Testis (tissue), 2 donors: ENCODE measurements around the gene HDAC1.

ENCODE experiments used
- CTCF ChIP-seq, 3 experiments: fragments of 450-650 bp in 2 of 3; fragments of 200-600 bp in 1 of 3; sonication (generic) in 1 of 3; IDR thresholded peaks; one replicate each; pipeline ENCODE4 v1.5.1; 2016 to 2019; ENCODE audit warnings: antibody characterized with exemption in 3 of 3, mild to moderate bottlenecking in 2 of 3, moderate library complexity in 1 of 3
- POLR2A ChIP-seq: fragments of 450-650 bp; IDR thresholded peaks from one replicate; pipeline ENCODE4 v1.6.1; 2017; ENCODE audit warnings: antibody characterized with exemption, mild to moderate bottlenecking, moderate library complexity

DNA sequence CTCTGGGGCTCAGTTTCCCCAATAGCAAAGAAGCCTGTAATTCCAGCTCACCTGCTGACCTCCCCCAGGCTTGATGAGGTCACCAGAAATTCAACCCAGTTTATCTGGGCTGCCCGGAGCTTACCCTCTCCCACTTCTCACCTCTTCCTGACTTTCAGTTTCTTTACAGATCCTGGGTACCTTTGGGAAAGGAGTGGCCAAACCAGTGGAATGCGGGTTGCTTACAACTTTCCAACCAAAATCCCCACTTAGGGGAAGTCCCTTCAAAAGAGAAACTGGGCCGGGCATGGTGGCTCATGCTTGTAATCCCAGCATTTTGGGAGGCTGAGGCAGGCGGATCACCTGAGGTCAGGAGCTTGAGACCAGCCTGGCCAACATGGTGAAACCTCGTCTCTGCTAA, 50.1 kb downstream of the HDAC1 start:
- TF ChIP-seq CTCF (IDR thresholded peaks at IDR 0.05) (no peak), POLR2A (no peak)
